Endothelial cell of umbilical vein (primary cell): Measurements from ENCODE around the gene RND2. TPM values are rescaled to one million over a fixed set of nuclear protein-coding genes. Genes with fewer than 3 reads are reported as not detected.

Source experiments
- BruUV-seq: library from RNA; stranded (reverse); fragments of 400-500 nt; replicated peaks from 2 replicates; lab custom pipeline; 2021; lab: Mats Ljungman, UMichigan
- CTCF ChIA-PET: fragments of 300-600, 350-600 bp; sonication (Branson Sonifier 250); formaldehyde crosslinking; loops from one replicate; lab custom pipeline; 2021; ENCODE audit warnings: antibody characterized with exemption, inconsistent platforms; lab: Charles Lee
- POLR2A ChIA-PET: fragments of 300-600, 350-600 bp; sonication (Branson Sonifier 250); formaldehyde crosslinking; loops from one replicate; lab custom pipeline; 2021; ENCODE audit warnings: antibody characterized with exemption, inconsistent platforms; lab: Charles Lee
- DNase-seq: peaks from one replicate; pipeline ENCODE4 v3.0.0-alpha.2; 2011; ENCODE audit warnings: low read depth, low spot score
- FAIRE-seq: peaks from 2 replicates; lab custom pipeline; 2011; peaks lifted over from hg19 to GRCh38; lab: Jason Lieb, UNC
- H2AFZ ChIP-seq: 2 replicates; pipeline ENCODE4 v1.6.0; 2012; ENCODE audit warnings: low read depth, low read length, control low read depth, inconsistent platforms
- H3K27ac ChIP-seq: 2 replicates; pipeline ENCODE4 v1.5.1; 2011; ENCODE audit warnings: low read depth, mild to moderate bottlenecking, control low read depth, low read length, moderate library complexity; ENCODE audit not compliant: insufficient read depth
- H3K27me3 ChIP-seq, 2 experiments: 2 replicates each; pipeline versions ENCODE4 v1.6.0 to v1.6.1; 2011; ENCODE audit warnings: low read length in 2 of 2, mixed read lengths in 1 of 2; ENCODE audit not compliant: control insufficient read depth in 2 of 2, insufficient read depth in 2 of 2
- H3K36me3 ChIP-seq, 2 experiments: 2 replicates in 1 of 2; 3 replicates in 1 of 2; pipeline ENCODE4 v1.5.1; 2011; ENCODE audit warnings: low read length in 2 of 2, mild to moderate bottlenecking in 1 of 2, moderate library complexity in 1 of 2; ENCODE audit not compliant: control insufficient read depth in 2 of 2, insufficient read depth in 2 of 2; ENCODE audit errors: extremely low read depth in 1 of 2
- H3K4me1 ChIP-seq: 3 replicates; pipeline ENCODE4 v1.5.1; 2011; ENCODE audit warnings: mild to moderate bottlenecking, low read length; ENCODE audit not compliant: control insufficient read depth, insufficient read depth; ENCODE audit errors: extremely low read depth
- H3K4me2 ChIP-seq: 2 replicates; pipeline ENCODE4 v1.6.1; 2011; ENCODE audit warnings: low read length, control low read depth, mixed read lengths; ENCODE audit not compliant: insufficient read depth
- H3K4me3 ChIP-seq, 3 experiments: fragments of 200-600 bp in 1 of 3; sonication (generic), shearing (Covaris generic) in 1 of 3; replicated peaks in 1 of 3; 2 replicates each; pipeline ENCODE4 v1.5.1; 2011 to 2016; ENCODE audit warnings: control low read depth in 3 of 3, low read length in 3 of 3, mild to moderate bottlenecking in 2 of 3, inconsistent platforms in 1 of 3, low read depth in 1 of 3, moderate library complexity in 1 of 3; ENCODE audit not compliant: insufficient read depth in 1 of 3
- H3K79me2 ChIP-seq: 2 replicates; pipeline ENCODE4 v1.6.0; 2012; ENCODE audit warnings: low read length, inconsistent platforms; ENCODE audit not compliant: control insufficient read depth, insufficient read depth
- H3K9ac ChIP-seq: replicated peaks from 2 replicates; pipeline ENCODE3; 2011; ENCODE audit warnings: low read length, control low read depth; ENCODE audit not compliant: insufficient read depth; ENCODE audit errors: extremely low read depth
- H3K9me1 ChIP-seq: replicated peaks from 3 replicates; pipeline ENCODE4 v1.6.0; 2011; ENCODE audit warnings: mild to moderate bottlenecking, low read length; ENCODE audit not compliant: control insufficient read depth, insufficient read depth; ENCODE audit errors: extremely low read depth
- H3K9me3 ChIP-seq: replicated peaks from 2 replicates; pipeline ENCODE4 v1.5.1; 2012; ENCODE audit warnings: low read length, inconsistent platforms; ENCODE audit not compliant: control insufficient read depth, insufficient read depth
- H4K20me1 ChIP-seq: replicated peaks from 2 replicates; pipeline ENCODE3; 2011; ENCODE audit warnings: mild to moderate bottlenecking, low read length; ENCODE audit not compliant: control insufficient read depth, insufficient read depth; ENCODE audit errors: extremely low read depth
- CTCF ChIP-seq, 2 donors: IDR thresholded peaks; 1 replicate in 1 of 2; 2 replicates in 1 of 2; pipeline ENCODE4 v1.5.1; 2011; ENCODE audit warnings: low read length in 2 of 2, mild to moderate bottlenecking in 2 of 2, moderate library complexity in 2 of 2, control low read depth in 1 of 2, inconsistent platforms in 1 of 2, low read depth in 1 of 2; ENCODE audit not compliant: insufficient read depth in 1 of 2; ENCODE audit errors: extremely low read depth in 1 of 2
- EZH2 ChIP-seq: IDR thresholded peaks from 2 replicates; pipeline ENCODE4 v1.6.1; 2012; ENCODE audit warnings: borderline replicate concordance, low read depth, mild to moderate bottlenecking, moderate library complexity, low read length, inconsistent platforms; ENCODE audit not compliant: severe bottlenecking
- FOS ChIP-seq: IDR thresholded peaks from 2 replicates; pipeline ENCODE4 v1.6.1; 2011; ENCODE audit warnings: mild to moderate bottlenecking, low read length, moderate library complexity, borderline replicate concordance; ENCODE audit not compliant: insufficient read depth
- GATA2 ChIP-seq: IDR thresholded peaks from 2 replicates; pipeline ENCODE4 v1.7.0; 2011; ENCODE audit warnings: low read depth, mild to moderate bottlenecking, moderate library complexity, mixed read lengths, low read length; ENCODE audit not compliant: insufficient read length, insufficient read depth
- JUN ChIP-seq: IDR thresholded peaks from 2 replicates; pipeline ENCODE4 v1.6.1; 2011; ENCODE audit warnings: borderline replicate concordance, low read depth; ENCODE audit not compliant: insufficient read length, insufficient read depth
- MYC ChIP-seq: IDR thresholded peaks from one replicate; pipeline ENCODE4 v1.6.1; 2011; ENCODE audit warnings: mild to moderate bottlenecking, low read depth, low read length
- POLR2A ChIP-seq: IDR thresholded peaks from 2 replicates; pipeline ENCODE4 v1.6.1; 2012; ENCODE audit warnings: low read depth, mild to moderate bottlenecking, control low read depth, low read length
- POLR2AphosphoS5 ChIP-seq: IDR thresholded peaks from 2 replicates; pipeline ENCODE4 v1.6.1; 2012; ENCODE audit warnings: low read depth, mild to moderate bottlenecking, control low read depth, low read length, moderate library complexity; ENCODE audit not compliant: insufficient read depth
- dilution Hi-C: fragments of 300-500 bp; cut with MboI; formaldehyde crosslinking; loops from one replicate; pipeline ENCODE4 v1.15.0; 2019; ENCODE audit warnings: low sequenced_read_pairs; ENCODE audit not compliant: extremely low pct_ligation_motif_present
- intact Hi-C: fragments of 100-400 bp; cut with micrococcal nuclease; formaldehyde crosslinking; loops from one replicate; pipeline ENCODE4 v1.10.0; 2022
- polyA plus RNA-seq, 4 experiments: library from polyadenylated mRNA; depleted of rRNA in 3 of 4; stranded (reverse) in 3 of 4; unstranded in 1 of 4; fragments of >200 nt; gene quantifications; 2 replicates each; pipeline versions ENCODE4 v1.2.1 to v1.2.3, GENCODE V29; 2011 to 2012; ENCODE audit warnings: missing spikeins in 1 of 4
- total RNA-seq: library from RNA; stranded (reverse); gene quantifications from 2 replicates; pipeline ENCODE4 v1.2.3, GENCODE V29; 2021

RND2 gene
- total and polyA plus RNA-seq, 2 donors (not counting 3 experiments of a cell fraction or from before 2014, with no cell fraction given), result 0.81 to 0.97 TPM

- DNase-seq, result peak; percentile 72
- dilution Hi-C loops, result no loop called here
- no TSS peak for BruUV-seq
Observed at GRCh38 chr17:43020789-43021740, 4.0 kb upstream of the RND2 start.

More at GRCh38 chr17:43020789-43021740, 4.0 kb upstream of the RND2 start:
- POLR2A ChIA-PET, result interaction anchor here (0.5 to 2.7 kb wide), 4 partner anchors 20 to 295 kb away, joined by 3 to 13 read pairs (median 4); partner anchors contain the start of gene RPL27
- Histone ChIP-seq H3K9ac (peak overlapping the region; percentile 71), H3K4me2 (peak overlapping the region; percentile 44), H3K36me3 (peaks cover 0 to 14% of the 10 kb centered on the region in 2 experiments), H3K4me3 (peak overlapping the region; percentile 78 to 97 (median 82)), H2AFZ (peak overlapping the region; percentile 87), H4K20me1 (no peaks in the 10 kb centered on the region), H3K27ac (peak overlapping the region; percentile 60), H3K9me3 (no peaks in the 10 kb centered on the region), H3K27me3 (no peaks in the 10 kb centered on the region), H3K79me2 (peaks cover 37% of the 10 kb centered on the region), H3K4me1 (peaks cover 31% of the 10 kb centered on the region), H3K9me1 (no peaks in the 10 kb centered on the region)
- FAIRE-seq, result peak; percentile 81
- CTCF ChIA-PET, result interaction anchor here (0.6 to 5.5 kb wide), 3 partner anchors 10 to 295 kb away, joined by 3 to 22 read pairs (median 3); partner anchors contain the start of gene IFI35
- no peak for TF ChIP-seq JUN
- TF ChIP-seq FOS, result peak; percentile 58
- TF ChIP-seq CTCF (IDR thresholded peaks at IDR 0.05; ENCODE audit: extremely low read depth in 1 of 2, insufficient read depth in 1 of 2, low read depth in 1 of 2, low read length in 2 of 2), result no peak
- TF ChIP-seq EZH2, result no peak
- TF ChIP-seq POLR2AphosphoS5, result peak; percentile 82
- peak; percentile 55 for TF ChIP-seq POLR2A
- peak; percentile 33 for TF ChIP-seq GATA2
- TF ChIP-seq MYC, result no peak
- intact Hi-C loops, result loop anchor here (1.0 to 2.0 kb wide), 3 partner anchors 14 to 150 kb away; partner anchors contain the start of genes IFI35, NBR1 and RPL27
